ENCODE results near the gene PERM1.
"Not testable (repeated sequence)": the region's sequence is repeated elsewhere in the genome, so short reads cannot be mapped to it uniquely, and the experiment has no call there.

The PERM1 gene

GRCh38 chr1:979744-980072, 2.2 kb downstream of the PERM1 start:
- no peak overlapping the region for H3K27ac ChIP-seq
- no peak for TF ChIP-seq ZFX (IDR thresholded peaks at IDR 0.05)
- no peak for TF ChIP-seq CTCF (conservative IDR thresholded peaks at IDR 0.05)

DNA sequence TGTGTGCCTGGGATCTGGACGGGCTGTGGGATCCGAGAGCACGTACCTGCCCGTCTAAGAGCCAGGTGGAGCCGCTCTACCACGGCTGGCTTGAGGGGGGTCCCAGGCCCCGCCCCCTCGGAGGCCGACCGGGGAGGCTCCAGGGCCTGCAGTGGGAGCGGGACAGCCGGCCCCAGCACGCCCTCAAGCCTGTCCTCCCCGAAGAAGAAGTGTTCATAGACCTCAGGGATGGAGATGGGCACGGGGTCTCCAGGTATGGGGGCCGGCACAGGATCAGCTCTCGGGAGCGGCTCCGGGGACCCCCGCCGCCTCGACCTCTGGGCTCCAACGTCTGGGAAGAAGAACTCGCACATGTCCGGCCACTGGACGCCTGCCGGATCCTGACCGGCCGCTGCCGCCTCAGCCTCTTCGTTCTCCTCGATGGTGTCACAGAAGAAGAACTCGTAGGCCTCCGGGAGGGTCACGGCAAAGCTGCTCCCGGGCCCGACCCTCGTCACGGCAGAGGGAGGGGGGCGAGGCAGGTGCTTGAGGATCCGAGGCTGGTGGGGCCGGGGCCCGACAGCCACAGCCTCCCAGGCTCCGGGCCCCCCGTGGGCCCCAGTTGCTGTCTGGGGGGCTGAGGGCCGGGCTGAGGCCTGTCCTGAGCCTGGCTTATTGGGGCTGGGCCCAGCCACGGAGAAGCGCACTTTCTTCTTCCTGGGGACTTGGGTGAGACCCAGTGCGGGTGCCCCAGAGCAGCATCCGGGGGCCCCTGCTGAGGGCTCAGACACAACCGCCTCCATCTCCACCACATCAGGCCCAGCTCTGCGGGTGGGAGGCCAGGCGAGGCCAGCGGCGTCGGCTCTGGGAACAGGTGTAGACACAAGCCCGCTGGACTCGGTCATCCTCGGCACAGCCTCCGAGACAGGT, 2.8 kb downstream of the PERM1 start:
- no peak overlapping the region for H3K27ac ChIP-seq
- TF ChIP-seq CTCF (conservative IDR thresholded peaks at IDR 0.05) (no peak), ZFX (IDR thresholded peaks at IDR 0.05) (no peak)

GRCh38 chr1:978069-978834, 3.6 kb downstream of the PERM1 start:
- no peak for TF ChIP-seq CTCF (conservative IDR thresholded peaks at IDR 0.05)
- no peak overlapping the region for H3K27ac ChIP-seq

GRCh38 chr1:976791-977190, 5.1 kb downstream of the PERM1 start:
- not testable (repeated sequence) for H3K27ac ChIP-seq

DNA sequence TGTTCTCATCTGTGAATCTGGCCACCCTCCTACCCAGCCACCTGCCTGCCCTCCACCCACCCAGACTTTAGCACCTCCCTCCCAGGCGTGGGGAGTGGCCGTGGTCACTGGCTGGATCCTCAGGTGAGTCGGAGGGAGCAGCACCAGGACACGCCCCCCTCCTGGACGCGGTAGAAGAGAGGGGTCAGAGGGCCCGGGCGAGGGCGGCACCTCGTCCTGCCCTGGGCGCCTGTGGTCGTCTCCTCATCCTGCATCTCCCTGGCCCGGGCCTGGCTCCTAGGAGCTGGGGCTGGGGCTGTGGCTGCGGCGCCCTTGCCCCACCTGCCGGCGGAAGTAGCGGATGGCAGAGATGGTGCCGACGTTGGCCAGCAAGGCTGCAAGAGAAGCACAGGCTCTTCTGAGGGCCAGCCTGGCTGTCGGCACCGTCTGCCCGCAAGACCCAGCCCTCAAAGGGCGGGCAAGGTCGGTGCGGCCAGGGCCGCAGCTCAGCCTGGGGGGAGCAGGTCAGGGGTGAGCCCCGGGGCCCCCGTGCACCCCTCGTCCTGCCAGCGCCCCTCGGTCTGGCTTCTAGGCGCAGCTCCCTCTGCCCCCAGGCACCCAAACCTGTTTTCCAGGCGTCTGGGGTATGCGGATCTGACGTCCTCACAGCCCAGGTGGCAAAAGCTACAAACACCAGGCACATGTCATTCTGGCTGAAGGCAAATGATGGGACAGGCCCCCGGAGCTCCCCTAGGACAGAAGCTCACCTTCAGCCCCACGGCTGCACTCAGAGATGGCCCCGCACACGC, 5.8 kb downstream of the PERM1 start:
- H3K27ac ChIP-seq, result peak overlapping the region; percentile 82
- peak; percentile 84 for TF ChIP-seq CTCF (conservative IDR thresholded peaks at IDR 0.05)
- TF ChIP-seq ZFX (IDR thresholded peaks at IDR 0.05), result no peak

- TF ChIP-seq ZFX (IDR thresholded peaks at IDR 0.05) (no peak), CTCF (conservative IDR thresholded peaks at IDR 0.05) (no peak)
- H3K27ac ChIP-seq, result peak overlapping the region; percentile 82
Measured at GRCh38 chr1:975365-975764, 6.5 kb downstream of the PERM1 start.

DNA sequence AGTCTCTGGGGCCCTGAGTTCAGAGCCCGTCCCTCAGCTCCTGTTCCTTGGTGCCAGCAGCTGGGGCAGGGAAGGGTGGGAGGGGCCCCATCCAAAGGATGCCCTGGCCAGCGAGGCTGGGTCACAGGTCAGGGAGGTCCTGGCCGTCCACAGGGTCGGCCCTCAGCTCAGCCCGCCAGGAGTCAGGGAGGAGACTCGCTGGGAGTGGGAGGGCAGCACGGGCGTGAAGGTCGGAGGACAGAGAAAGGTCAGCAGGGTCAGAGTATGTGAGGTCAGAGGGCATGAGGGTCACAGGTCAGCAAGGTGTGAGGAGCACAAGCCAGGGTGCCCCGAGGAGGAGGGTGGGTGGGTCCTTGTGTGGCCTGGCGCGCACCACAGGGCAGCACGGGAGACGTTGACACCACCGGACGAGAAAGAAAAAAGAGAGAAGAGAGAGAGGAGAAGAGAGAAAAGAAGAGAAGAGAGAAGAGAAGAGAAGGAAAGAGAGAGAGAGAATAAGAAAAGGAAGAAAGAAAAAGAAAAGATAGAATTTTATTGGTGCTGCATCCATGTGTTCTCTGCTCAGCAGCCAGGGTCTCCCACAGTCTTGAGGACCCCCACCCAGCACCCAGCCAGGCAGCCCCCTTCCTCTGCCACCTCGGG, 7.1 kb downstream of the PERM1 start:
- no peak overlapping the region for H3K27ac ChIP-seq
- no peak for TF ChIP-seq ZFX (IDR thresholded peaks at IDR 0.05)
- no peak for TF ChIP-seq CTCF (conservative IDR thresholded peaks at IDR 0.05)
